GM21576 (cell line): ENCODE results near the gene RNFT2.

Experiments
- ATAC-seq: cut with Tn5 transposase; IDR thresholded peaks from one replicate; pipeline ENCODE4 v1.9.1; 2021; ENCODE audit warnings: mild to moderate bottlenecking, moderate library complexity; ENCODE audit not compliant: unreplicated experiment

The RNFT2 gene

GRCh38 chr12:116708826-116709756 is 29.0 kb upstream of the RNFT2 start:
- no peak for ATAC-seq

DNA sequence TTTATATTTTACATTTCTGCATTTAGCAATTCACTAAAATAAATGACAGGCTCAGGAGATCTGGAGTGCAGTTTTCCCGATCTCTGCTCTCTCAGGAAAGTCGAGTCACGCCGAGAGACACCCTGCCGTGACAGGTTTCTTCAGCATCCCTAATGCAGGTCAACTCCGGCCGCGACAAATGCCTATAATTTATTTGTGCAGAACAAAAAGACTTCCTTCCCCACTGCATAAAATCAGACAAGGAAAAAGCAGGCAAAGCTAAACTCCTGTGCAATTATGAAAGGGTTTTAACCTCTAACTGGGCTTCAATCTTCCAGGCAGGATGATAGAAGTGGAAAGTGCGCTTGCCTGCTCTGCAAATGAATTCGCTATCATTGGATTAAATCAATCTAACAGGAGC is 28.3 kb upstream of the RNFT2 start:
- ATAC-seq: no peak

DNA sequence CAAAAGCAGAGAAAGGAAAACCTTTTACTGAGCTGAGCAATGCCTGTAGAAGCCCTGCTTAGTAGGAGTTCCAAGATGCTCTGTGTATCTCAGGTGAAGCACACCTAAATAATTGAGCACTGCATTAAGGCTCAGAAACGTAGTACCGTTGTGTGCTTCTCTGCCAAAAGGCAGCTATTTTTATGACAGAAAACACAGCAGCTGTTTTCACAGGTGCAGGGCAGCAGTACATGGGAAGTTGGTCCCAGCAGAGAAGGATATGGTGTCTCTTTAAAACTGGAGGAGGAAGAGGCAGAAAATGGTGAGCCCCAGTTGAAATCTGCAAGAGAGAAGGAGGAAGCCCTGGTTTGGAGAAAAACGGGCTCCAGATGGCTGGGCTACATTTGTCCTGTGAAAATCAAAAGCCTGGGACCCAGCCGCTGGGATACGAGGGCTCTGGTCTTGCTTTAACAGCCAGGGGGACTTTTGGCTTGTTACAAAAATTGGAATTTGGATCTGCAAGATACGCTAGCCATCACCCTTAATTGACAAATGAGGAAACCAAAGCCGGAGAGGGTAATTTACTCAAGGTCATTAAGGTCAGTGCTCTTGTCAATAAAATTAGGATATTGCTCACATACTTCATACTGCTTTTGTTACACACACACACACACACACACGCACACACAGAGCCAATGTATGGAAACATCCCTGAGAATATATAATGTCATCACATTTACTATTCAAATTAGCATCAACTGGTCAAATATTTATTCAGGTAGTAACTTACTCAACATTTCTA is 27.6 kb upstream of the RNFT2 start:
- no peak for ATAC-seq

DNA sequence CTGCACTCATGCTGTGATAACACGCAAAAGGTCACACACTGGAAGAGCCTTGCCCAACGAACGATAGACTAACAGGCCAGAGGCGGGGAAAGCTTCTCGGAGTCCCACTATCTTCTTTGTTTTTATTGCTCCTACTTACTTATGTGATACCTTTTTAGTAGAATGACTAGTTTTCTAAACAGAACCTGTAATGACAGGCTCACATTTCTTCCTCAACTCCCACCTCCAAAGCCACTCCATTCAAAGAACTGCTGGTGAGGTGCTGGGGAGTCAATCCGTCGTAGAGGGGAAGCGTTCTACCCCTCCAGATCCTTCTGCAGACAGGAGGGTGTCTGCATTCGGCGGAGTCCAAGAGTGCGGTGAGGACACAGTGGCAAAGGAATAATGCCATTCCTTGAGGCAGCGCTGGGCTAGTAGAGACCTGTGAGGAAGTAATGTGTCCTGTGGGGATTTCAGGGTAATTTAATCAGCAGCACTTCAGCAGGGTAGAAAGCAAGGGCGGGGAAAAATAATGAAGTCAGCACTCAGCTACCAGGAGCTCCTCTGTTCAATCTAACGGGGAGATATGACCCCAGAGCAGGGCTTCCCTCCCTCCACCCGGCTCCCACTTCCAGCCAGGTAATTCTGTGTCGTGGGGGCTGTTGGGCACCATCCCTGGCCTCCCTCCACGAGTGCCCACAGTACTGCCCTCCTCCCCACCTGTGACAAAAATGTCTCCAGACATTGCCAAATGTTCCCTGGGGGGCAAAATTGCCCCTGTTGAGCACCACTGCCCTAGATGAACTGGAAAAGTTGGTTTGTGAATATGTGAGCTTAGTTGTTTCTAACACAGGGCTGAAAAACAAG is 25.4 kb upstream of the RNFT2 start:
- no peak for ATAC-seq

DNA sequence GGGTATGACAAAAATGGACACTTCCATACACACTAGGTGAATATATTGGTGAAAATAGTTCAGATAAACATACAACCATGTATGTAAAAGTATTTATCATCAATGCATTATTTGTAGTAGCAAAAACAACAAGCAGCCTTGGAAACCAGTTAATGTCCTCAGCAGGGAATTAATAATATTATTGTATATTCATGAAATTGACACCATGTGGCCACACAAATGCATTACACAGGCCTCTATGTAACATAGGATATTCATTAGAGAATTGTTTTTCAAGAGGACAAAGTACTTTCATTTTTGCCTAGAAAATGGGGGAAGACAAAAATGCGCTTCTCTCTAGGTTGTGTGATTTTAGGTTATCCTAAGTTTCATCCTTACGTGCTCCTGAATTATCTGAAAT is 24.6 kb upstream of the RNFT2 start:
- ATAC-seq: no peak

DNA sequence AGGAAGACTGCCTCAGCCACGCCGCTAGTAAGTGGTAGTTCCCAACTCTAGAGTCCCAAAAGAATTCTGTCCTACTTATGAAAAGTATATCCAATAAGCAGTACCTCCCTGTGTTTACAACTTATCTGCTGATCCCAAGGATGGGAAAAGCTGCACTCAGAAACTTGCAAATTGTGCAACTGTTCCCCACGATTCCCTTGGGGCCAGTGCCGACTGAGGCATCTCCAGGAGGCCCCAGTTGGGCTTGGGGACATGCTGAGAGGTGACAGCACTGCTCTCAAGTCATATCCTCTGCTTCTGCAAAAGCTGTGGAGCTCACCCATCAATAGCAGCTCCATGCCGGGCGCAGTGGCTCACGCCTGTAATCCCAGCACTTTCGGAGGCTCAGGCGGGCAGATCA is 23.9 kb upstream of the RNFT2 start:
- no peak for ATAC-seq

DNA sequence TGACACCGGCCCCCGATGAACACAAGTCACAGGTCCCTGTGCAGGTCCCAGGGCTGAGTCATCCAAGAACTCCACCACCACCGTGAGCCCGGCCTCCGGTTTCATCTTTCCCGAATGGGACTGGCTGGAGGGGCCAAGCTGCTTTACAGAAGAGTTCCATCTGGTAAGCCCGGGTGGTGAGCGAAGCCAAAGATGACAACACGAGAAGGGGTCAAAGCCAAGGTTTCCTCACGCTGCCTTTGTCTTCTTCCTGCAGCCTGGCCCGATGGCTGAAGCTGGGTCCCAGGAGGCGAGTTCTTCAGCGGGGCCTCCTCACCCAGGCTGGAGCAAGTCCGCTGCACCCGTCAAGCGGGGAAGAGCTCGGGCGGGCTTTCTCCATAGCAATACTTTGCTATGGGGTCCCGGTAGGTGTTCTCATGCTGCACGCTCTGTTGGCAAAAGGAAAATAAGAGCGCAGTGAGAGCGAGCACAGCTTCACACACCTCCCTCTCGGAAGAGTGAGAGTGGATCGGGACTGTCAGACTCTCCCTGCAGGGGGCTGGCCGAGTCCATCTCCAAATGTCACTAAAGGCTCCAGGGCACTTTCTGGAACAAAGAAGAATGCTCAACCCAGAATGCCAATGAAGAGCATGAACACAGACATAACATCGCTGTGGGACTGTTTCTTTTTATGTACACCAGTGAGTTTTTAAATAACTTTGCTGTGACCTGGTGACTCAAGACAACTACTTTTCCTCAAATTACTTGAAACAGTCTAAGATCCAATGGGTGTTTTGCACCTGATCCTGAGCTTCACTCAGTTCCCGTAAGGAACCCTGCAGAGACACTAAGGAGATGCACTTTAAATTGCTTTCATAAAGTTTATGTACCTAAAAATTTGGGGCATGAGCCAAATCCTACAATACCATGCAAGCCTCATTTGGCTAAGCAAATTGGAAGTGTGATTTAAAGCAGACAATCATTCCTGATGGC is 20.4 kb upstream of the RNFT2 start:
- ATAC-seq: no peak

GRCh38 chr12:116718655-116719454 is 19.3 kb upstream of the RNFT2 start:
- ATAC-seq: no peak

DNA sequence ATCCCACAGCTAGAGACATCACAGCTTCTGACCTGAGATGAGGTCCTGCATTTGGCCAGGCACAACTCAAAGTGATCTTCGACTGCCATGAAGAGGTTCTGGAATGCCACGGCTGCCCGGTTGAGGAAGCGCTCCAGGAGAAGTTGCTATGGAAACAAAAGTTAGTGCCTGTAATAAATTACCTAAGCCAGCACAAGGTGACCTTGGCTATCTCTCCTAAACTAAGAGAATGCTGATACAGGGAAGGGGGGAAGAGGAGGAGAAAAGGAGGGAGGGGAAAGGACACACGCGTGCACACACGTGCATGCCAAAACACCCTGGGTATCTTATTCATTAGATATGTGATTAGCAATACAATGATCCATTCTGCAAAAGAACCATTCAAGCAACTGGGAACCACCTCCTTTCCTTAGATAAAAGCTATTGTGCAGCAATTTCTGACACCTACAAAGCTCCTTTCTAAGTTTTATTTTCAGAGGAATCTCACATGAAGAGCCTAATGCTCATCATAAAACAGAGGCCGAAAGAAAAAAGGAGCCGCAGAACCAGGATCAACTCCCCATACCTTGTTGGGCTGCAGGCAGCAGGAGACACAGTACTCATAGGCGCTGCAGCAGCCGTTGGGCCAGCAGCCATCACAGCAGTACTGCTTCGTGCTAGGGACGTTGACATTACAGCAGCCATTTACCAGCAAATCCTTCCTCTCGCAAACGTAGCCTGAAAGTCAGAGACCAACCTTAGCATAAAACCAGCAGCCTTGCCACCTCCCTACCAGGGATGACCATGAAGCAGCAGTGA is 18.2 kb upstream of the RNFT2 start:
- no peak for ATAC-seq

DNA sequence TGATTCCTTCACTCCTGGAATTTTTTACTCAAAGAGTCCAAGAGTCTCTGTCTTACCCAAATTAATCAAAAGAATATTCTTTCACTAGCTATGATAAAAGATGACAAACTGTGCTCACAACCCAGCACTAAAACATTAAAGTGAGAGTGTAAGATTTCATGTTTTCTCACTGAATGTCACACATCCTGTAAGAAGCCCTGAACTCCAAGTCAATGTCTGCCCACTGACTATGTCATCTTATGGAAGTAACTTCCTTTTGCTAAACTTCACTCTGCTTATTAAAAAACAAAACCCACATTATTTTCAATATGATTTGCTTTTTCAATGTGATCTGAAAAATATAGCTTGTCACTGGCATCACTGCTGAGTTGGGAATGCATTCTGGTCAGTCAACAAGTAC is 15.9 kb upstream of the RNFT2 start:
- no peak for ATAC-seq

DNA sequence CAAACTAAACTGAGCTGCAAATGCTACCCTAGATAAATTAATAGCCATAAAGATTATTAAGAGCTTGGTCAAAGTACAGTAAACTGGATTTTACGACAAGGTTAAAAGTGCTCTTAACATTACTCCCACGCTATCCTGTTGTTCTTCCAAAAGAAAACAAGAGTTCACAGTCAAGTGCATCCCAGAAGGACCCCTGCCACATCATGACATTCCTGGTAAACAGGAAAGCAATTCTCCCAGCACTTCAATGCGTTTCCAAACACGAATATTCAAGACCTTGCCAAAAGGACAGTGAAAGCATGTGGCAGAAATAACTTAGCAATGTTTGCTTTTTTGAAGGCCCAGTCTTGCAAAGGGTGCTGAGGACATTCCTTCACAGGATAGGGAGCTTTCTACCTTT is 11.4 kb upstream of the RNFT2 start:
- no peak for ATAC-seq

GRCh38 chr12:116727261-116727660 is 10.9 kb upstream of the RNFT2 start:
- ATAC-seq: no peak

GRCh38 chr12:116727891-116728290 is 10.2 kb upstream of the RNFT2 start:
- no peak for ATAC-seq

DNA sequence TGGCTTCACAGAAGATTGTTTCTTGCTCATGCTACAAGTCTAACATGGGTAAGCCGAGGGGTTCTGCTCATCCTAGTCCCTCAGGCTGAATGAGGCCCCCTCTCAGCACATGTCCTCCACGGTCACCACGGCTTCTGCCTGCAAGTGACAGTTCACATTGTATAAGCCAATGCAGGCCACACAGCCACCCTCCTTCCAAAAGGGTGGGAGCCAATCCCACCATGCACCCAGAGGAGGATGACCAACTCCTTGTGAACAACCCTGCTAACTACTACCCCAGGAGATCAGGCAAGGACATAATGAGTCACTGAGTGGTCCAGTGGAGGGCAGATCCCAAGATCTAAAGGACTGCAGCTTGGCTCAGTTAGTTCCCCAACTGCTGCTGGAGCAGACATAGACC is 6.3 kb upstream of the RNFT2 start:
- no peak for ATAC-seq

GRCh38 chr12:116734156-116734768 is 3.9 kb upstream of the RNFT2 start:
- ATAC-seq: no peak

GRCh38 chr12:116735084-116735483 is 3.0 kb upstream of the RNFT2 start:
- ATAC-seq: no peak

DNA sequence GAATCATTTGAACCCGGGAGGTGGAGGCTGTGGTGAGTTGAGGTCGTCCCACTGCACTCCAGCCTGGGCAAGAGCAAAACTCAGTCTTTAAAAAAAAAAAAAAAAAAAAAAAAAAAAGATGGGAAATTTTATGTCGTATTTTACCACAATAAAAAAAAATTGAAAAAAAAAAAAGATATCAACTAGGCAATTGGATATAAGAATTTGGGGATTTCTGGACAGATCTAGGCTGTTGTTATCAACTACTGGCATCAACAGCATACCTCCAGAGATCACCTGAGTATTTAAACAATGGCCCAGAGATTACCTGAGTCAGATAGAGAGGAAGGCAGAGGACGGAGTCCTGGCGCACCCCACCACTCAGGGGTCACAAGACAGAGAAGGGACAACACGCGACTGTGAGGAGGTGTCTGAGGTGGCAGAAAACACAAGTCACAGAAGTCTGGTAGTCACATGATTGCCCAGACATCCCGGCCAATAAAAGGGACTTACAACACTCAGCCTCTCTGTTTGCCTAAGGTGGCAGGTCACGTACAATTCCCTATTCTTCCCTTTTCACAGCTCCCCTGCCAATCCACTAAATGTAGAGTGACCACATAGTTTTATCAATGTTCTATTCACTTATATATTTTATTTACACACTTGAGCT is 2.0 kb upstream of the RNFT2 start:
- no peak for ATAC-seq
